Measurements from ENCODE around the gene FES.
"Not testable (repeated sequence)": the region's sequence is repeated elsewhere in the genome, so short reads cannot be mapped to it uniquely, and the experiment has no call there.

The FES gene

GRCh38 chr15:90893175-90894090, 9.1 kb downstream of the FES start:
- DNase-seq = no peak

- no peak for DNase-seq
These were observed 11.3 kb downstream of the FES start for GRCh38 chr15:90895571-90896117.

- DNase-seq = not testable (repeated sequence)
These were observed 12.9 kb downstream of the FES start for GRCh38 chr15:90897131-90897655.

GRCh38 chr15:90901175-90902039, 17.1 kb downstream of the FES start:
- DNase-seq = no peak

GRCh38 chr15:90902040-90902839, 17.9 kb downstream of the FES start:
- peak; percentile 78 for DNase-seq

- DNase-seq = peak; percentile 78
These were observed 18.8 kb downstream of the FES start, which contains the start of gene MAN2A2 for GRCh38 chr15:90902840-90903732. Gene MAN2A2, plus strand, starts transcription at chr15:90903302. Its CDS starts 906 bp downstream, at chr15:90904208.

GRCh38 chr15:90903733-90904536, 19.6 kb downstream of the FES start:
- no peak for DNase-seq

- no peak for DNase-seq
These were observed 20.4 kb downstream of the FES start for GRCh38 chr15:90904746-90905145.

- no peak for DNase-seq
These were observed 21.2 kb downstream of the FES start for GRCh38 chr15:90905306-90906180.

GRCh38 chr15:90906181-90906849, 22.0 kb downstream of the FES start:
- DNase-seq = no peak

- DNase-seq = no peak
These were observed 22.9 kb downstream of the FES start for GRCh38 chr15:90907051-90907660.

GRCh38 chr15:90907838-90908507, 23.7 kb downstream of the FES start:
- no peak for DNase-seq

- DNase-seq = not testable (repeated sequence)
These were observed 25.1 kb downstream of the FES start for GRCh38 chr15:90909449-90909848.

GRCh38 chr15:90909976-90910375, 25.7 kb downstream of the FES start:
- no peak for DNase-seq

GRCh38 chr15:90910441-90911301, 26.4 kb downstream of the FES start:
- DNase-seq = no peak

GRCh38 chr15:90911302-90911623, 27.0 kb downstream of the FES start:
- no peak for DNase-seq

Measured in CD4-positive, alpha-beta T cell treated with Interleukin-17A for 4 hours (primary cell).